ENCODE data around the gene OR14A2. TPM values are rescaled to one million over a fixed set of nuclear protein-coding genes. Genes with fewer than 3 reads are reported as not detected.
"Not testable (repeated sequence)": the region's sequence is repeated elsewhere in the genome, so short reads cannot be mapped to it uniquely, and the experiment has no call there.

OR14A2 gene
- total RNA-seq: not detected

GRCh38 chr1:247748041-247748440 lies at the start of gene OR14A2:
Gene OR14A2 (minus strand): TSS chr1:247748141.
- H3K27ac ChIP-seq: no peak within 1 kb of the TSS
- no peaks in the 10 kb centered on the region for H3K36me3 ChIP-seq
- no peaks in the 10 kb centered on the region for H3K27me3 ChIP-seq
- TF ChIP-seq POLR2A (IDR thresholded peaks at IDR 0.05): no peak
- TF ChIP-seq POLR2AphosphoS5 (IDR thresholded peaks at IDR 0.05; ENCODE audit: insufficient read depth in 1 of 2, low read depth in 1 of 2): no peak
- TF ChIP-seq CTCF (IDR thresholded peaks at IDR 0.05): no peak
- H3K9me3 ChIP-seq: no peaks in the 10 kb centered on the region
- intact Hi-C loops (cut with DNase I): no loop called here
- no peak within 1 kb of the TSS for H3K4me3 ChIP-seq
- no peaks in the 10 kb centered on the region for H3K4me1 ChIP-seq
- no peak for DNase-seq (ENCODE audit: extremely low spot score in 2 of 2)

DNA sequence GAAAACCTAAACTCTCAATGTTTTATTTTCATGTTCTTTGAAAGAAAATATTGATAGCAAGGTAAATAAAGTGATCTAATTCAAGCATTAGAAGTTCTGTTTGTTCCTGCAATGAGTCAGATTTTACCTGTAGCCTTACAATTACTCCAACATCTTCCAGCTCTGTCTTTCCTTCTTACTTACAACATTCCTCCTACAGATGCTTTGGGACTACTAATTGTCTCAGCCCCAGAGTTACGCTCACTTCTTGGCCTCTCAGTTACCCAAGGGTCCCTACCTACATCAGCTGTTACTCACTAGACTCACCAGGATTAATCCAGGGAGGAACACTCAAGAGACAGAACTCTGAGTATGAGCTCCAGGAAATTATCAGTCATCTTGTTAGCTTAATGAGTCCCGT lies 49.6 kb upstream of the OR14A2 start:
- H3K27ac ChIP-seq: no peak overlapping the region
- intact Hi-C loops (cut with DNase I): no loop called here
- H3K27me3 ChIP-seq: no peaks in the 10 kb centered on the region
- H3K4me1 ChIP-seq: no peaks in the 10 kb centered on the region
- DNase-seq (ENCODE audit: extremely low spot score in 2 of 2): no peak
- H3K4me3 ChIP-seq: no peak overlapping the region
- H3K36me3 ChIP-seq: no peaks in the 10 kb centered on the region
- no peak for TF ChIP-seq CTCF (IDR thresholded peaks at IDR 0.05)
- TF ChIP-seq POLR2AphosphoS5 (IDR thresholded peaks at IDR 0.05; ENCODE audit: insufficient read depth in 1 of 2, low read depth in 1 of 2): no peak
- H3K9me3 ChIP-seq: no peaks in the 10 kb centered on the region

DNA sequence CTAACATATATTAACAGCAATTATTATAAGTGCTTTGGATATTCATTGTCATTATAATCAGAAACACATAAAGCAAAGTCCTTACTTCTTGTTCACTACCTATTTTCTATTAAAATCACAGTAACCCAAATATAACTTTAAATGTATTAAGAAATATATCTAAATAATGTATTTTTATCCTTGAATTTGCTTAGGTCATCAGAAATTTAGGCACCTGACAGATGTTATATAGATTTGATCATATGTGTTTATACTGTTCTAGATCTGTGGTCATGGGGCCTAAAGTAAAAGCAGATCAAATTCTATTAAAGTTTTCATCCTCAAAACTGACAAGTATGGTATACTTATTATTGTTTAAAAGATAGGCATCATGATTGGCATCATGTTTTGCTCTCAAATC lies 21.7 kb upstream of the OR14A2 start:
- DNase-seq (ENCODE audit: extremely low spot score in 2 of 2): no peak
- intact Hi-C loops (cut with DNase I): no loop called here
- Histone ChIP-seq H3K36me3 (no peaks in the 10 kb centered on the region), H3K9me3 (no peaks in the 10 kb centered on the region), H3K4me3 (no peak overlapping the region), H3K4me1 (no peaks in the 10 kb centered on the region), H3K27ac (no peak overlapping the region), H3K27me3 (no peaks in the 10 kb centered on the region)
- TF ChIP-seq CTCF (IDR thresholded peaks at IDR 0.05) (no peak), POLR2A (IDR thresholded peaks at IDR 0.05) (no peak), POLR2AphosphoS5 (IDR thresholded peaks at IDR 0.05; ENCODE audit: insufficient read depth in 1 of 2, low read depth in 1 of 2) (no peak)

DNA sequence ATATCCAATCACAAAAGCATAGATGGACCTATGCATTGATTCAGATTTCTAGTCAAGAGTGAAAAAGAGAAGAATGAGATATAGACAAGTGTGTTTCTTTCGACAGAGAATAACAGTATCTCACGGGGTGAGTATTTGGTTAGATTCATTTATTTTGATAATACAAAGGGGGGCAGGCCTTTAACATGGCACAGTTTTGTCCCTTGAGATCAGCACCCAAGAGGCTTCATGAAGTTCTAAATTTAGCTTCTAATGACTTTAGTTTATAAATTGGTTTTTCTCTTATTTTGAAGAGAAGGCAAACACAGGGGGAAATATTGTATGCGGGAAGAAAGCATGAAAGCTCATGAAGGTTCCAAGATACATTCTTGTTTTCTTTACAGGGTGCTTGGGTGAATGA lies 12.5 kb upstream of the OR14A2 start, which contains the start of gene OR1C1:
Gene OR1C1 (minus strand): TSS at position 101 of the 400 bp plus-strand sequence. CDS start 2,150 bp downstream, outside the sequence.
- no peak within 1 kb of the TSS for H3K4me3 ChIP-seq
- TF ChIP-seq POLR2AphosphoS5 (IDR thresholded peaks at IDR 0.05; ENCODE audit: insufficient read depth in 1 of 2, low read depth in 1 of 2) (no peak), CTCF (IDR thresholded peaks at IDR 0.05) (no peak), POLR2A (IDR thresholded peaks at IDR 0.05) (no peak)

DNA sequence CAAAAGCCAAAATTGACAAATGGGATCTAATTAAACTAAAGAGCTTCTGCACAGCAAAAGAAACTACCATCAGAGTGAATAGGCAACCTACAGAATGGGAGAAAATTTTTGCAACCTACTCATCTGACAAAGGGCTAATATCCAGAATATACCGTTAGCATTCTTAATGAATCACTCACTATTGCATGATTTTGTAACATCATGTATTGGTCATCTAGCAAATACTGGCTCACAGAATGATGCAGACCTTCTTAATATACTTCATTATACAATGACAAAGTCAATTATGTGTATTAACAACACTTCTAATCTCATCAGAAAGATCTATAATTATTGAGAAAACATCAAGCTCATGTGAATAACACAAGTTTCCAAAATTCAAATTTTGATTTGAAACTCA lies 6.4 kb upstream of the OR14A2 start:
- H3K4me3 ChIP-seq; intact Hi-C loops (cut with DNase I); H3K4me1 ChIP-seq; H3K36me3 ChIP-seq; H3K9me3 ChIP-seq; H3K27me3 ChIP-seq; H3K27ac ChIP-seq; DNase-seq (ENCODE audit: extremely low spot score in 2 of 2): not testable (repeated sequence)

More for the DNA sequence above, 12.5 kb upstream of the OR14A2 start, which contains the start of gene OR1C1:
- intact Hi-C loops (cut with DNase I): no loop called here
- H3K9me3 ChIP-seq: no peaks in the 10 kb centered on the region
- H3K27me3 ChIP-seq: no peaks in the 10 kb centered on the region
- no peak within 1 kb of the TSS for H3K27ac ChIP-seq
- DNase-seq (ENCODE audit: extremely low spot score in 2 of 2): no peak
- H3K36me3 ChIP-seq: no peaks in the 10 kb centered on the region
- H3K4me1 ChIP-seq: no peaks in the 10 kb centered on the region

GRCh38 chr1:247749870-247750269 lies 1.9 kb upstream of the OR14A2 start:
- Histone ChIP-seq H3K36me3 (no peaks in the 10 kb centered on the region), H3K27me3 (no peaks in the 10 kb centered on the region), H3K9me3 (no peaks in the 10 kb centered on the region), H3K27ac (no peak overlapping the region), H3K4me1 (no peaks in the 10 kb centered on the region), H3K4me3 (no peak overlapping the region)
- no peak for TF ChIP-seq CTCF (IDR thresholded peaks at IDR 0.05)
- no peak for TF ChIP-seq POLR2AphosphoS5 (IDR thresholded peaks at IDR 0.05; ENCODE audit: insufficient read depth in 1 of 2, low read depth in 1 of 2)
- no peak for TF ChIP-seq POLR2A (IDR thresholded peaks at IDR 0.05)
- no peak for DNase-seq (ENCODE audit: extremely low spot score in 2 of 2)
- intact Hi-C loops (cut with DNase I): no loop called here
